GM18526 (cell line): ENCODE results near the gene APLF.

Experiments used
- POLR2A ChIP-seq: IDR thresholded peaks from 3 replicates; pipeline ENCODE4 v1.6.1; 2011; ENCODE audit not compliant: insufficient read length; ENCODE audit errors: extremely low read depth

APLF gene

GRCh38 chr2:68458981-68459380 is 8.4 kb upstream of the APLF start:
- TF ChIP-seq POLR2A: no peak

- TF ChIP-seq POLR2A: no peak
Observed at GRCh38 chr2:68463287-68463877, 4.0 kb upstream of the APLF start.

GRCh38 chr2:68464651-68465050 is 2.7 kb upstream of the APLF start:
- TF ChIP-seq POLR2A: no peak

- TF ChIP-seq POLR2A: no peak
Observed at GRCh38 chr2:68465081-68465916, 2.1 kb upstream of the APLF start.

- no peak for TF ChIP-seq POLR2A
Observed at GRCh38 chr2:68466361-68466777, 1.0 kb upstream of the APLF start.

GRCh38 chr2:68466778-68467076 is 658 bp upstream of the APLF start:
- no peak for TF ChIP-seq POLR2A

GRCh38 chr2:68468801-68469200 is 1.4 kb downstream of the APLF start:
- TF ChIP-seq POLR2A: no peak

- no peak for TF ChIP-seq POLR2A
Observed at GRCh38 chr2:68469935-68470334, 2.5 kb downstream of the APLF start.

GRCh38 chr2:68471385-68471784 is 4.0 kb downstream of the APLF start:
- no peak for TF ChIP-seq POLR2A

- TF ChIP-seq POLR2A: no peak
Observed at GRCh38 chr2:68472796-68473414, 5.5 kb downstream of the APLF start.

GRCh38 chr2:68475110-68475509 is 7.7 kb downstream of the APLF start:
- TF ChIP-seq POLR2A: no peak

- TF ChIP-seq POLR2A: no peak
Observed at GRCh38 chr2:68475576-68475975, 8.2 kb downstream of the APLF start.

- no peak for TF ChIP-seq POLR2A
Observed at GRCh38 chr2:68476454-68476853, 9.1 kb downstream of the APLF start.

GRCh38 chr2:68478688-68479087 is 11.3 kb downstream of the APLF start:
- no peak for TF ChIP-seq POLR2A

- no peak for TF ChIP-seq POLR2A
Observed at GRCh38 chr2:68482296-68482820, 15.0 kb downstream of the APLF start.

GRCh38 chr2:68483011-68483410 is 15.6 kb downstream of the APLF start:
- TF ChIP-seq POLR2A: no peak
